ENCODE results near the gene HS3ST1. TPM values are rescaled to one million over a fixed set of nuclear protein-coding genes. Genes with fewer than 3 reads are reported as not detected.

HS3ST1 gene
- total RNA-seq, 2 donors from 2014 or later: 1.3 to 2.8 TPM

DNA sequence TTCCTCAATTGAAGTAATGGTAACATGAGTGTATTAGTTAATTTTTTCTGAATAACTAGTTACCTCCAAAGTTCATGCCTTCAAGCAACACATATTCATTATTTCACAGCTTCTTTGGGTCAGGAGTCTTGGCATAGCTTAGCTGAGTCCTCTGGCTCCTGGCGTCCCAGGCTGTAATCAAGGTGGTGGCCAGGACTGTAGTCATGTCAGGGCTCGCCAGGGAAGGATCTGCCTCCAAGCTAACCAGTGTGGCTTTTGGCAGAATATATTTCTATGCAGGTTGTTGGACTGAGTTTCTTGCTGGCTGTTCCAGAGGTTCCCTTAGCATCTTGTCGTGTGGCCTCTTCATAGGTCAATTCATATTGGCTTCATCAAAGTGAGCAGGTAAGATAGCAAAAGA, 10.0 kb upstream of the HS3ST1 start:
- Mint-ChIP-seq H3K27ac (no peak overlapping the region), H3K36me3 (ENCODE audit: low read depth) (no peaks in the 10 kb centered on the region), H3K9me3 (no peaks in the 10 kb centered on the region), H3K4me1 (peaks cover 4% of the 10 kb centered on the region), H3K4me3 (no peak overlapping the region), H3K27me3 (ENCODE audit: insufficient read depth) (no peaks in the 10 kb centered on the region)
- Histone ChIP-seq H3K4me1 (ENCODE audit: control insufficient read depth, insufficient read depth, low read length) (no peaks in the 10 kb centered on the region), H3K9me3 (ENCODE audit: control insufficient read depth, low read length) (no peaks in the 10 kb centered on the region), H3K9ac (ENCODE audit: extremely low read depth, low read length, poor library complexity, severe bottlenecking) (no peak overlapping the region), H3K4me3 (ENCODE audit: low read length) (no peak overlapping the region), H3K27ac (ENCODE audit: low read depth, low read length) (no peak overlapping the region), H3K27me3 (ENCODE audit: control insufficient read depth, insufficient read depth, low read length, poor library complexity, severe bottlenecking) (no peaks in the 10 kb centered on the region), H3K36me3 (ENCODE audit: control insufficient read depth, insufficient read depth, low read length) (no peaks in the 10 kb centered on the region)
- TF ChIP-seq, protein P1, sequence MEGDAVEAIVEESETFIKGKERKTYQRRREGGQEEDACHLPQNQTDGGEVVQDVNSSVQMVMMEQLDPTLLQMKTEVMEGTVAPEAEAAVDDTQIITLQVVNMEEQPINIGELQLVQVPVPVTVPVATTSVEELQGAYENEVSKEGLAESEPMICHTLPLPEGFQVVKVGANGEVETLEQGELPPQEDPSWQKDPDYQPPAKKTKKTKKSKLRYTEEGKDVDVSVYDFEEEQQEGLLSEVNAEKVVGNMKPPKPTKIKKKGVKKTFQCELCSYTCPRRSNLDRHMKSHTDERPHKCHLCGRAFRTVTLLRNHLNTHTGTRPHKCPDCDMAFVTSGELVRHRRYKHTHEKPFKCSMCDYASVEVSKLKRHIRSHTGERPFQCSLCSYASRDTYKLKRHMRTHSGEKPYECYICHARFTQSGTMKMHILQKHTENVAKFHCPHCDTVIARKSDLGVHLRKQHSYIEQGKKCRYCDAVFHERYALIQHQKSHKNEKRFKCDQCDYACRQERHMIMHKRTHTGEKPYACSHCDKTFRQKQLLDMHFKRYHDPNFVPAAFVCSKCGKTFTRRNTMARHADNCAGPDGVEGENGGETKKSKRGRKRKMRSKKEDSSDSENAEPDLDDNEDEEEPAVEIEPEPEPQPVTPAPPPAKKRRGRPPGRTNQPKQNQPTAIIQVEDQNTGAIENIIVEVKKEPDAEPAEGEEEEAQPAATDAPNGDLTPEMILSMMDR (conservative IDR thresholded peaks at IDR 0.05): no peak
- DNase-seq: no peak
- 80 to 97% methylated on average over 3 of the region's 3 CpGs for WGBS, 2 experiments (ENCODE audit: insufficient coverage in 1 of 2, insufficient read length in 1 of 2)

DNA sequence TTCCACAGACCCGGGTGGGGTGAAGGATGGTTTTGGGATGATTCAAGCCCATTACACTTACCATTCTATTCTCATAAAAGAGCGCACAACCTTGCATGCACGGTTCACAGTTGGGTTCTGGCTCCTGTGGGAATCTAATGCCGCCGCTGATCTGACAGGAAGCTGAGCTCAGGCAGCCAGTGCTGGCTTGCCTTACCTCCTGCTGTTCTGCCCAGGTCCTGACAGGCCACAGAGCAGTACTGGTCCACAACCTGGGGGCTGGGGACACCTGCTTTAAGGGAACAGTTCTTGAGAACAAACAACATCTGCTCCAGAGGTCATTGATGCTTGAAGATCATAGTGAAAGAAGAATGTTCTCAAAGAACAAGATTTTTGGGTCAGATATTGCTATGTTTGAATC, 8.0 kb upstream of the HS3ST1 start:
- Mint-ChIP-seq H3K36me3 (ENCODE audit: low read depth) (no peaks in the 10 kb centered on the region), H3K4me1 (peaks cover 4% of the 10 kb centered on the region), H3K27me3 (ENCODE audit: insufficient read depth) (peaks cover 2% of the 10 kb centered on the region), H3K9me3 (no peaks in the 10 kb centered on the region), H3K27ac (no peak overlapping the region), H3K4me3 (no peak overlapping the region)
- peak; percentile 76 for DNase-seq
- Histone ChIP-seq H3K4me3 (ENCODE audit: low read length) (no peak overlapping the region), H3K27ac (ENCODE audit: low read depth, low read length) (no peak overlapping the region), H3K9me3 (ENCODE audit: control insufficient read depth, low read length) (no peaks in the 10 kb centered on the region), H3K27me3 (ENCODE audit: control insufficient read depth, insufficient read depth, low read length, poor library complexity, severe bottlenecking) (no peaks in the 10 kb centered on the region), H3K36me3 (ENCODE audit: control insufficient read depth, insufficient read depth, low read length) (no peaks in the 10 kb centered on the region), H3K4me1 (ENCODE audit: control insufficient read depth, insufficient read depth, low read length) (no peaks in the 10 kb centered on the region), H3K9ac (ENCODE audit: extremely low read depth, low read length, poor library complexity, severe bottlenecking) (no peak overlapping the region)
- TF ChIP-seq, protein P1 (conservative IDR thresholded peaks at IDR 0.05): no peak
- WGBS, 2 experiments (ENCODE audit: insufficient coverage in 1 of 2, insufficient read length in 1 of 2): 40 to 43% methylated on average over 1 to 5 of the region's 5 CpGs

DNA sequence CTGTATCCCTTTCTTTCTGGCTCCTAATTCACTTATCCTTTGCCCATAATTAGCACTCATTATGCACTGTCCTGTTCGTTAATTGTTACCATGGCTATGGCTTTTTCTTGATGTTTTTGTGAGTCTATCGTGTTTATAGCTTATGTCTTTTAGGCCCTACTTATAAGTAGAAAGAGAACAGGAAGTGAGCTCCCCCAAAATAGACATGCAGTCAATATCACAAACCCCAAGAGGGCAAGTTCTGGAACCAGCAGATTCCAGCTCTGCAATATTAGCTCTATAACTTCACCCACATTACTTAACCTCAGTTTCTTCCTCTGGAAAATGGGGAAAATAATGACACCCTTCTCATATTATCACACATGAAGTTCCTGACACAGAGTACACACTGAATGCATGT, 7.4 kb upstream of the HS3ST1 start:
- Mint-ChIP-seq H3K4me1 (peaks cover 4% of the 10 kb centered on the region), H3K4me3 (no peak overlapping the region), H3K9me3 (no peaks in the 10 kb centered on the region), H3K27ac (no peak overlapping the region), H3K27me3 (ENCODE audit: insufficient read depth) (peaks cover 5% of the 10 kb centered on the region), H3K36me3 (ENCODE audit: low read depth) (no peaks in the 10 kb centered on the region)
- Histone ChIP-seq H3K36me3 (ENCODE audit: control insufficient read depth, insufficient read depth, low read length) (no peaks in the 10 kb centered on the region), H3K9ac (ENCODE audit: extremely low read depth, low read length, poor library complexity, severe bottlenecking) (no peak overlapping the region), H3K27me3 (ENCODE audit: control insufficient read depth, insufficient read depth, low read length, poor library complexity, severe bottlenecking) (no peaks in the 10 kb centered on the region), H3K27ac (ENCODE audit: low read depth, low read length) (no peak overlapping the region), H3K4me3 (ENCODE audit: low read length) (no peak overlapping the region), H3K4me1 (ENCODE audit: control insufficient read depth, insufficient read depth, low read length) (no peaks in the 10 kb centered on the region), H3K9me3 (ENCODE audit: control insufficient read depth, low read length) (no peaks in the 10 kb centered on the region)
- 79% methylated on average over 2 of the region's 2 CpGs; no CpG with 5 or more reads in 1 of the 2 experiments for WGBS, 2 experiments (ENCODE audit: insufficient coverage in 1 of 2, insufficient read length in 1 of 2)
- TF ChIP-seq, protein P1 (conservative IDR thresholded peaks at IDR 0.05): no peak
- DNase-seq: no peak
